Heart left ventricle (tissue), 13 donors: ENCODE results near the gene TLCD1.

Source experiments
- POLR2A ChIP-seq, 2 donors: fragments of 450-650 bp; IDR thresholded peaks; one replicate each; pipeline ENCODE4 v1.6.1; 2017; ENCODE audit warnings: antibody characterized with exemption in 2 of 2, mild to moderate bottlenecking in 2 of 2, moderate library complexity in 2 of 2
- TF ChIP-seq, protein P1 (sequence below), 12 donors: fragments of 200-600 bp; sonication (generic) in 4 of 12; IDR thresholded peaks; one replicate each; pipeline versions ENCODE4 v1.5.0 to v1.8.0; 2018 to 2022; ENCODE audit warnings: antibody characterized with exemption in 12 of 12, mild to moderate bottlenecking in 5 of 12
- donor health status: ischemic (EF 13 %, LVEDD 7.1; RV severe dilation, severe dysfunction).
- donor health status: DM: no; HTN: yes; CAD: no.
- donor health status: DM: no; HTN: no; CAD: no.
- donor health status: ischemic (EF 25% LVEDD 6.9; RV normal size, moderate dysfunction).
- donor health status: ischemic (EF 25% LVEDD 5.7; RV mildly dilated, moderate dysfunction).
- donor health status: ischemic (EF 35%, LVEDD 5.7; RV mildly dilated, moderate dysfunction).
- donor health status: nonischemic (EF 11% LVEDD 7.7; RV severe dilation, severe dysfunction).
- donor health status: DM: yes; HTN: yes; CAD: no.
- donor health status: PGD.
- donor health status: ischemic (EF 29% LVEDD 5.4; RV normal size, mild dysfunction).
- donor health status: nonischemic (EF 23%, LVEDD 6.1; RV moderate dilation, normal function).

DNA sequence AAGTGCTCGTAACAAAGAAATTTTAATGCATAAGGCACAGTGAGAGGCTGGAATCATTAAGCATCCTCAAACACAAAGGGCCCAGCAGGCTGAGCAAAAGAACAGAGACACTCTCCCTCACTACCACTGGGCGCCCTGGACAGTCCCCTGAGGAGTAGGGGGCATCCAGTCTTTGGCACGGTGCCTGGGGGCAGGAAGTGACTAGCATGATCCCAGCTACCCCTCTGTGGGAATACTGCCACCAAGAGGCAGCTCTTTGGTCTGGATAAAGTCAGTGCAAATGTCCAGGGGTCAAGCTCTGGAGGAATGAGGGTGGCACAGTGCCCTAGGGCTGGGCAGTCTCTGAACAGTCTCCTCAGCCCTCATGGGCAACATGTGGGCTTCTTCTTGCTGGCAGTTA, 11.8 kb downstream of the TLCD1 start:
- TF ChIP-seq POLR2A (IDR thresholded peaks at IDR 0.05): no peak
- TF ChIP-seq, protein P1, sequence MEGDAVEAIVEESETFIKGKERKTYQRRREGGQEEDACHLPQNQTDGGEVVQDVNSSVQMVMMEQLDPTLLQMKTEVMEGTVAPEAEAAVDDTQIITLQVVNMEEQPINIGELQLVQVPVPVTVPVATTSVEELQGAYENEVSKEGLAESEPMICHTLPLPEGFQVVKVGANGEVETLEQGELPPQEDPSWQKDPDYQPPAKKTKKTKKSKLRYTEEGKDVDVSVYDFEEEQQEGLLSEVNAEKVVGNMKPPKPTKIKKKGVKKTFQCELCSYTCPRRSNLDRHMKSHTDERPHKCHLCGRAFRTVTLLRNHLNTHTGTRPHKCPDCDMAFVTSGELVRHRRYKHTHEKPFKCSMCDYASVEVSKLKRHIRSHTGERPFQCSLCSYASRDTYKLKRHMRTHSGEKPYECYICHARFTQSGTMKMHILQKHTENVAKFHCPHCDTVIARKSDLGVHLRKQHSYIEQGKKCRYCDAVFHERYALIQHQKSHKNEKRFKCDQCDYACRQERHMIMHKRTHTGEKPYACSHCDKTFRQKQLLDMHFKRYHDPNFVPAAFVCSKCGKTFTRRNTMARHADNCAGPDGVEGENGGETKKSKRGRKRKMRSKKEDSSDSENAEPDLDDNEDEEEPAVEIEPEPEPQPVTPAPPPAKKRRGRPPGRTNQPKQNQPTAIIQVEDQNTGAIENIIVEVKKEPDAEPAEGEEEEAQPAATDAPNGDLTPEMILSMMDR (IDR thresholded peaks at IDR 0.05): no peak
